Kidney tubule cell (primary cell): Measurements from ENCODE around the gene ADCY10.

Experiments
- DNase-seq: peaks from one replicate; pipeline ENCODE4 v3.0.0-alpha.2; 2018; ENCODE audit warnings: low spot score

Gene ADCY10

DNA sequence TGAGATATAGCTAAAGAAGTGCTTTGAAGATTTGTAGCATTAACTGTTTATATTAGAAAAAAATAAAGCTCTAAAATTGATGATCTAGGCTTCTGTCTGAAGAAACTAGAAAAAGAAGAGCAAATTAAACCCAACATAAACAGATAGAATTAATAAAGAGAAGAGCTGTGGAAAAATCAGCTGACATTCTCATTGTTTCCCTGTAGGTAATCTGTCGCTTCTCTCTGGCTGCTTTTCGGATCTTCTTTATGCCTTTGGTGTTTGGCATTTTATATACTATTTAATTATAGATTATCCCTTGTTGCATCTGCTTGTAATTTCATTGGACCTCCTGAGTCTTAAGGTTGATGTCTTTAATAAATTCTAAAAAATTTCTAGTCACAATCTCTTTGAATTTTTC is 132.4 kb downstream of the ADCY10 start:
- no peak for DNase-seq

DNA sequence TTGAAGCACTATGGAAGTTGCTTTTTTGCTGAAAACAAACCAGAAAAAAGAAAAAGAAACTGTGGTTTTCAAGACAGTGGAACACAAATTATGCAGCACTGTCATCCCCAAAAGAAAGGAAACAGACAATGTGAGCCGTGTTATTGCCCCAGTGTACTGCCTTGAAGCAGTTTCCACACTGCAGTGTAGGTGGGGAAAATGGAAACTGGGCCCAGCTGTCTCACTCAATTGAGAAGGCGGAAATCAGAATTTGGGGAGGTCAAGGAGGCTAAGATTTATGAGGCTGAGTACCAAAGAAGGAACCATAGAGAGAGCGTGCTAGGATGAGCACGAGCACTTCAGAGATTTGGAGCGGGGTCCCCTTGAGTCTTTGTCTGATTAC is 136.7 kb downstream of the ADCY10 start:
- DNase-seq, result no peak

DNA sequence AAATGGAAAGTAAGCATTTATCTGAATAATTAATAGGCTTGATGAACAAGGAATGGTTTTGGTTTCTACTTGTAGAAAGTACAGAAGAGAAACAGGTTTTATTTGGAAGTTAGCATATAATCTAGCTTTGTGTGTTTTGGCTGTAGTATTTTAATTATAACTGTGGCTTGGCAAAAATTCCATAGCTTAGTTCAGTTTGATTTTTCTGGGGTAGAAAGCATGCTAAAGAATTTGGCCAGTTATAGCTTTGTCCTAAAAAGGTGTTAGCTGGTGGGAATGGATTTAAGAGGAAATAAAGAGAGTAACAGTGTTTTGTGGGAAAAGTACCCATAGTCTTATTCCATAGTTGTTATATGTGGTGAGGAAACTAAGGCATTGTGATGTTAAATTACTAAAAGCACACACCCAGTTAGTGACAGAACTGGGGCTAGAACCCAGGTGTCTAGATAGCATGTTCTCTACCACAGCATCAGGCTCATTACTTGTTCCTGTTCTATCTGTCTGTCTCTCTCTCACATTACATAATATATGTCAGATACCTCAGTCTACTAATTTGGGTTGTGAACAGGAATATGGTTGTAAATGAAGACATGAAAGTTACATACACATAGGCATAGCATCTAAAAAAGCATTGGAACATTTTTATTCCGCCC is 137.2 kb downstream of the ADCY10 start:
- no peak for DNase-seq

GRCh38 chr1:167776151-167776550 is 137.8 kb downstream of the ADCY10 start:
- DNase-seq, result no peak

- peak; percentile 63 for DNase-seq
Observed at GRCh38 chr1:167775178-167775577, 138.8 kb downstream of the ADCY10 start.

- peak; percentile 52 for DNase-seq
Observed at GRCh38 chr1:167774710-167775109, 139.2 kb downstream of the ADCY10 start.

GRCh38 chr1:167773516-167773915 is 140.4 kb downstream of the ADCY10 start:
- no peak for DNase-seq

DNA sequence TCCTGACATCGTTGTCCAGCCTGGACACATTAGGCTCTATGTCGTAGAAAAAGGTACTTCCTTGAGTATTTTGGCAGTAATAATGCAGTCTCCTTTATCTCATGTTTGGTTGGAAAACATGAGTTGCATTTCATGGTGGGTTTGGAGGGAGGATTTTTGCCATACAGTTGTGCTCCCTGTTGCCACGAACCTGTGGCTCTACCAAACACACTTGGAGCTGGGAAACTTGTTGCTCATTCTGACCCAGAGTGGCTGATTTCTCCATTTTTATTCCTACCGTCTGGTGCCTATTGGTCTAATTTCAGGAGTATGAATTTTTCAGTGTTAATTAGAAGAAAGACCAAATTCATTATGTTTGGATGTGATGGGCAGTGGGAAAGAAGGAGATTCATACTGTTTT is 141.5 kb downstream of the ADCY10 start:
- no peak for DNase-seq

DNA sequence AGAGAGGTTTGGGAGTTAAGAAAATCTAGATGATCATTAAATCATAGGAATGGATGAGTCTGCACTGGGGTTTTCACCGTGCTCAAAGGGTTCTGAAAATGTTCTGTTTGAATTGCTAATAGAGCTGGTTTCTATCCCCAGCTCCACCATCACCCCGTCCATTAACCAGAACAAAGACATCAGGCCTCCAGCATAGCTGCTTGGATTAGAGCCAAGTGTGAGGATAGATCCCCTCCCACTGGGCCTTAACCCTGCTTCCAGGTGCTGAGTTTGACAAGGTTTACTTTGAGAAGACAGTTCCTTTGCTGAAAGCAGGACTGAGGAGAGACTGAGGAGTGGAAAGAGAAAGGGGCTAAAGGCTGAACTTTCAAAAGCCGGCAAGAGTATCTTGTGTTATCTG is 143.8 kb downstream of the ADCY10 start:
- DNase-seq, result no peak

DNA sequence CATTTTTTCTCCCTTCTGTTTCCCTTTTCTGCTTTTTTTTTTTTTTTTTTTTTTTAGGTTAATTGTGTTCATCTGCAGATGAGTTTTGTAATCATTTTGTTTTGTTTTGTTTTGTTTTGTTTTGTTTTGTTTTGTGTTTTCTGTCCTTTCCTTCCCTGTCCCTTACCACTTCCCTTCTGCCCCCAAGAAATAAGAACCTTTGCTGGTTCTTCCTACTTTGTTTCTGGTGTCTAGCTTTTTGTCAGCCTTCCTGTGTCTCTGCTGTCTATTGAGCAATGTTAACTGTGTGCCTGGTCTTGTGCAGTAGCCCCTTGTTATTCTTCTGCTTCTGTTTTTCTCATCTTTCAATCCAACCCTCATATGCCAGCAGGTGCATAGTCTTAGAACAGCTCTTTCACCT is 146.2 kb downstream of the ADCY10 start:
- no peak for DNase-seq

GRCh38 chr1:167766538-167766937 is 147.4 kb downstream of the ADCY10 start:
- DNase-seq, result peak; percentile 27

DNA sequence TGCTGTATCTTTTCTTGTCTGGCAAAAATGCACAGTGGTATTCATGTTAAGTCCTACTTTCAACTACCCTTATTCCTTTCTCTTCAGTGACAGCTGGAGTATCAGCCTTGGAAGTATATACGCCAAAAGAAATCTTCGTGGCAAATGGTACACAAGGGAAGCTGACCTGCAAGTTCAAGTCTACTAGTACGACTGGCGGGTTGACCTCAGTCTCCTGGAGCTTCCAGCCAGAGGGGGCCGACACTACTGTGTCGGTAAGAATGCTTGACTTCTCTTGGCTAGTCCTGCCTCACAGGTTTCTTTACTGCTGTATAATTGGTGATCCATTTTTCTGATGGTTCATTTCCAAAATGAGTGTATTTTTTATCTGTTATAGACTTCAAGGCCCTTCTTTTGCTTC is 148.4 kb downstream of the ADCY10 start:
- no peak for DNase-seq

GRCh38 chr1:167764458-167765330 is 149.2 kb downstream of the ADCY10 start:
- no peak for DNase-seq

- no peak for DNase-seq
Observed at GRCh38 chr1:167763525-167764220, 150.3 kb downstream of the ADCY10 start.

DNA sequence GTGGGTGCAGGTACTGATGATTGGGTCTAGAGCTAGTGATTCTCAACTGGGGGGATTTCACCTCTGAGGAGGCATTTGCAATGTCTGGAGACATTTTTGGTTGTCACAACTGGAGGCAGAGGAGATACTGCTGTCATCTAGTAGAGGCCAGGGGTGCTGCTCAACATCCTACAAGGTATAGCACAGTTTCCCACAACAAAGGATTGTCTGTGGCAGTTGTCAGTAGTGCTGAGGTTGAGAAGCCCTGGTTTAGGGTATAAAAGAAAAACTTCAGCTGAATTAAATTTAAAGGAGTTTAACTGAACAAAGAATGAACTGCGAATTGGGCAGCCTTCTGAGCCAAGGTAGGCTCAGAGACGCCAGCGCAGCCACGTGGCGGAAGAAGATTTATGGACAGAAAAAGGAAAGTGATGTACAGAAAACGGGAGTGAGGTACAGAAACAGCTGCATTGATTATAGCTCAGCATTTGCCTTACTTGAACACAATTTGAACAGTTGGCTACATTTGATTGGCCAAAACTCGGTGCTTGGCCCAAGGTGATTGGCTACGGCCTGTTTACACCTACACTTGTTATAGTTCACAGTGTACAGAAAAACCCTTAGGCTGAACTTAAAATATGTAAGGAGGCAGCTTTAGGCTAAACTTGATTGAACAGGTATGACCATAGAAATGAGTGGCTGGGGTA is 151.7 kb downstream of the ADCY10 start:
- DNase-seq, result no peak

DNA sequence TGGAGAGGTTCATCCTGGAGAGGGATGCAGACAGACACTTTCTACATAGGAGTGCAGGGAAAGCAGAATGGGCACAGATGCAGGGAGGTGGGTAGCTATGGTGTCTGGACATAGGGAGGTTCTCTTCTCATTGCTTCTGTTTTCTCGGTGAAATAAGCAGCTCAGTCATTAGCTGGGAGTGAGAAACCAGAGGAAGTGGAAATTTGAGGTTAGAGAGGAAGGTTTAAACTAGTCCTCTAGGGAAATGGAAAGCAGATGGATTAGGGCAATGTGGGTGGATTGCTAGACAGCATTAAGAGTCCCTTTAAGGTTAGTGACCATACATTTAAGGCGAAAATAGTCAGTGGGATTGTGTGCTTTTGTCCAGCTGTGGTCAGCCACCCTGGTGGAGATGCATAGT is 152.5 kb downstream of the ADCY10 start:
- no peak for DNase-seq
